ENCODE results near the gene SLC9A3.
"Not testable (repeated sequence)": the region's sequence is repeated elsewhere in the genome, so short reads cannot be mapped to it uniquely, and the experiment has no call there.

The SLC9A3 gene

GRCh38 chr5:491119-491855, 33.0 kb downstream of the SLC9A3 start:
- DNase-seq (ENCODE audit: low read depth in 1 of 2, low spot score in 1 of 2), result no peak

GRCh38 chr5:490116-491106, 33.8 kb downstream of the SLC9A3 start:
- no peak for DNase-seq (ENCODE audit: low read depth in 1 of 2, low spot score in 1 of 2)

- DNase-seq (ENCODE audit: low read depth in 1 of 2, low spot score in 1 of 2), result no peak
These were observed 34.6 kb downstream of the SLC9A3 start for GRCh38 chr5:489689-490080.

- no peak for DNase-seq (ENCODE audit: low read depth in 1 of 2, low spot score in 1 of 2)
These were observed 35.2 kb downstream of the SLC9A3 start for GRCh38 chr5:488744-489688.

GRCh38 chr5:488241-488640, 36.0 kb downstream of the SLC9A3 start:
- DNase-seq (ENCODE audit: low read depth in 1 of 2, low spot score in 1 of 2), result no peak

GRCh38 chr5:486597-486996, 37.7 kb downstream of the SLC9A3 start:
- not testable (repeated sequence) for DNase-seq (ENCODE audit: low read depth in 1 of 2, low spot score in 1 of 2)

GRCh38 chr5:485946-486491, 38.2 kb downstream of the SLC9A3 start:
- no peak for DNase-seq (ENCODE audit: low read depth in 1 of 2, low spot score in 1 of 2)

GRCh38 chr5:485113-485945, 38.9 kb downstream of the SLC9A3 start:
- DNase-seq (ENCODE audit: low read depth in 1 of 2, low spot score in 1 of 2), result no peak

- DNase-seq (ENCODE audit: low read depth in 1 of 2, low spot score in 1 of 2), result no peak
These were observed 39.7 kb downstream of the SLC9A3 start for GRCh38 chr5:484556-484955.

GRCh38 chr5:483434-484140, 40.7 kb downstream of the SLC9A3 start:
- no peak for DNase-seq (ENCODE audit: low read depth in 1 of 2, low spot score in 1 of 2)

- no peak for DNase-seq (ENCODE audit: low read depth in 1 of 2, low spot score in 1 of 2)
These were observed 41.2 kb downstream of the SLC9A3 start for GRCh38 chr5:483011-483410.

- DNase-seq (ENCODE audit: low read depth in 1 of 2, low spot score in 1 of 2), result no peak
These were observed 41.7 kb downstream of the SLC9A3 start for GRCh38 chr5:482506-482905.

GRCh38 chr5:482021-482420, 42.2 kb downstream of the SLC9A3 start:
- no peak for DNase-seq (ENCODE audit: low read depth in 1 of 2, low spot score in 1 of 2)

- no peak for DNase-seq (ENCODE audit: low read depth in 1 of 2, low spot score in 1 of 2)
These were observed 42.9 kb downstream of the SLC9A3 start for GRCh38 chr5:481347-481746.

- DNase-seq (ENCODE audit: low read depth in 1 of 2, low spot score in 1 of 2), result no peak
These were observed 44.5 kb downstream of the SLC9A3 start for GRCh38 chr5:479566-480319.

- DNase-seq (ENCODE audit: low read depth in 1 of 2, low spot score in 1 of 2), result no peak
These were observed 45.2 kb downstream of the SLC9A3 start for GRCh38 chr5:478982-479535.

GRCh38 chr5:478369-478981, 45.8 kb downstream of the SLC9A3 start:
- no peak for DNase-seq (ENCODE audit: low read depth in 1 of 2, low spot score in 1 of 2)

- no peak for DNase-seq (ENCODE audit: low read depth in 1 of 2, low spot score in 1 of 2)
These were observed 46.4 kb downstream of the SLC9A3 start for GRCh38 chr5:477871-478270.
